K562 (cell line): Measurements from ENCODE around the gene HEY2. TPM values are rescaled to one million over a fixed set of nuclear protein-coding genes. Genes with fewer than 3 reads are reported as not detected.

Source experiments
- ATAC-seq: fragments of 200-7000 bp; cut with Tn5 transposase; 3 replicates; pipeline ENCODE4 v1.9.1; 2020; ENCODE audit warnings: moderate library complexity
- BruUV-seq: library from RNA; stranded (reverse); fragments of 400-500 nt; replicated peaks from 2 replicates; lab custom pipeline; 2021; lab: Mats Ljungman, UMichigan
- CTCF ChIA-PET: fragments of 300-600 bp; formaldehyde crosslinking; extraction: SDS; loops from one replicate; lab custom pipeline; 2021; ENCODE audit warnings: low intra/inter-chr PET ratio; lab: Yijun Ruan, JAX
- POLR2A ChIA-PET: fragments of 300-600, 350-650 bp; sonication (Branson Sonifier 250); formaldehyde crosslinking; extraction: SDS; loops from one replicate; lab custom pipeline; 2021; ENCODE audit warnings: antibody characterized with exemption, inconsistent platforms; lab: Yijun Ruan, JAX
- DNase-seq, 4 experiments: peaks; one replicate each; pipeline versions ENCODE4 v3.0.0 to v3.0.0-alpha.2; 2011 to 2018; ENCODE audit warnings: low spot score in 3 of 4, mixed read lengths in 3 of 4; ENCODE audit errors: extremely low read depth in 1 of 4
- FAIRE-seq: peaks from 2 replicates; lab custom pipeline; 2011; peaks lifted over from hg19 to GRCh38; lab: Jason Lieb, UNC
- H2AFZ ChIP-seq: 2 replicates; pipeline ENCODE4 v1.6.0; 2011; ENCODE audit warnings: low read depth, low read length, control low read depth, inconsistent platforms
- H3K27ac ChIP-seq: fragments of 200-600 bp; 3 replicates; pipeline ENCODE4 v1.8.0; 2011; ENCODE audit warnings: low read depth, mild to moderate bottlenecking, control low read depth, inconsistent platforms, low read length, moderate library complexity, mixed read lengths; ENCODE audit errors: extremely low read depth
- H3K27me3 ChIP-seq, 2 experiments: fragments of 300-600 bp in 1 of 2; 2 replicates in 1 of 2; 3 replicates in 1 of 2; pipeline versions ENCODE4 v1.6.0 to v1.8.0; 2011; ENCODE audit warnings: inconsistent platforms in 2 of 2, low read length in 2 of 2, mild to moderate bottlenecking in 1 of 2, mixed read lengths in 1 of 2, moderate library complexity in 1 of 2; ENCODE audit not compliant: control insufficient read depth in 2 of 2, insufficient read depth in 2 of 2
- H3K36me3 ChIP-seq: fragments of 300-600 bp; 3 replicates; pipeline ENCODE4 v1.8.0; 2011; ENCODE audit warnings: mild to moderate bottlenecking, low read length, inconsistent platforms; ENCODE audit not compliant: control insufficient read depth, insufficient read depth
- H3K4me1 ChIP-seq, 2 experiments: fragments of 200-600 bp in 1 of 2; replicated peaks in 1 of 2; 2 replicates in 1 of 2; 3 replicates in 1 of 2; pipeline versions ENCODE4 v1.5.1 to v1.8.0; 2011; ENCODE audit warnings: inconsistent platforms in 2 of 2, low read length in 2 of 2, mild to moderate bottlenecking in 1 of 2, mixed read lengths in 1 of 2, moderate library complexity in 1 of 2; ENCODE audit not compliant: control insufficient read depth in 2 of 2, insufficient read depth in 2 of 2
- H3K4me2 ChIP-seq: 2 replicates; pipeline ENCODE4 v1.6.1; 2011; ENCODE audit warnings: low read length, control low read depth, inconsistent platforms, mixed read lengths; ENCODE audit not compliant: insufficient read depth
- H3K4me3 ChIP-seq: fragments of 200-600 bp; sonication (generic), shearing (Covaris generic); 2 replicates; pipeline ENCODE4 v1.5.1; 2016; ENCODE audit warnings: control low read depth, inconsistent platforms
- H3K79me2 ChIP-seq: fragments of 200-600 bp; 3 replicates; pipeline ENCODE4 v1.8.0; 2011; ENCODE audit warnings: low read length, inconsistent platforms; ENCODE audit not compliant: control insufficient read depth, insufficient read depth
- H3K9ac ChIP-seq, 2 experiments: 2 replicates each; pipeline versions ENCODE4 v1.6.0 to v1.6.1; 2011; ENCODE audit warnings: low read depth in 2 of 2, low read length in 2 of 2, control low read depth in 1 of 2, inconsistent platforms in 1 of 2, mild to moderate bottlenecking in 1 of 2, mixed read lengths in 1 of 2; ENCODE audit not compliant: insufficient read depth in 1 of 2
- H3K9me1 ChIP-seq: one replicate; pipeline ENCODE4 v1.6.0; 2011; ENCODE audit warnings: inconsistent platforms, mild to moderate bottlenecking, low read length, moderate library complexity; ENCODE audit not compliant: control insufficient read depth, insufficient read depth
- H3K9me3 ChIP-seq: replicated peaks from 2 replicates; pipeline ENCODE4 v1.5.1; 2011; ENCODE audit warnings: low read depth, low read length, inconsistent platforms; ENCODE audit not compliant: control insufficient read depth, insufficient read depth
- H4K20me1 ChIP-seq: replicated peaks from 2 replicates; pipeline ENCODE4 v1.6.1; 2011; ENCODE audit warnings: low read length, inconsistent platforms, mixed read lengths; ENCODE audit not compliant: control insufficient read depth, insufficient read depth
- ARID1B ChIP-seq: fragments of 450-650 bp; IDR thresholded peaks from 2 replicates; pipeline ENCODE4 v1.6.1; 2016; ENCODE audit warnings: antibody characterized with exemption, mild to moderate bottlenecking, inconsistent platforms
- CBX8 ChIP-seq: fragments of 200-600 bp; sonication (generic); IDR thresholded peaks from 2 replicates; pipeline ENCODE4 v1.6.1; 2012; ENCODE audit warnings: borderline replicate concordance, mixed run types, low read depth, mild to moderate bottlenecking, moderate library complexity, mixed read lengths, low read length, control low read depth, inconsistent platforms; ENCODE audit not compliant: poor library complexity, severe bottlenecking; ENCODE audit errors: extremely low read depth
- DIDO1 ChIP-seq: fragments of 450-650 bp; IDR thresholded peaks from 2 replicates; pipeline ENCODE4 v1.6.1; 2016; ENCODE audit warnings: low read depth, missing biosample characterization, missing genetic modification characterization
- FOXA1 ChIP-seq: fragments of 450-650 bp; IDR thresholded peaks from 2 replicates; pipeline ENCODE4 v1.6.1; 2016; ENCODE audit warnings: mild to moderate bottlenecking, borderline replicate concordance
- FOXA3 ChIP-seq, 2 experiments: fragments of 450-650 bp in 1 of 2; sonication (generic) in 1 of 2; formaldehyde crosslinking; IDR thresholded peaks in 1 of 2; conservative IDR thresholded peaks in 1 of 2; 2 replicates each; pipeline versions ENCODE4 v1.4.0 to v1.8.0; 2020 to 2022; ENCODE audit warnings: mild to moderate bottlenecking in 2 of 2, missing genetic modification reagents in 1 of 2
- HES1 ChIP-seq: fragments of 450-650 bp; IDR thresholded peaks from 2 replicates; pipeline ENCODE4 v1.6.1; 2016; ENCODE audit warnings: low read depth, mild to moderate bottlenecking, moderate library complexity
- HINFP ChIP-seq: fragments of 450-650 bp; conservative IDR thresholded peaks from 2 replicates; pipeline ENCODE4 v1.6.1; 2016; ENCODE audit warnings: missing genetic modification characterization, low read depth, mild to moderate bottlenecking, control low read depth, missing compliant biosample characterization
- HIVEP1 ChIP-seq: fragments of 250-450 bp; sonication (Bioruptor Pico); IDR thresholded peaks from 2 replicates; pipeline ENCODE4 v1.4.0; 2020; ENCODE audit warnings: mild to moderate bottlenecking
- HMGN3 ChIP-seq: IDR thresholded peaks from 2 replicates; pipeline ENCODE4 v1.6.1; 2011; ENCODE audit warnings: borderline replicate concordance, low read depth, mild to moderate bottlenecking, mixed read lengths, low read length; ENCODE audit not compliant: insufficient read length; ENCODE audit errors: extremely low read depth
- MIER1 ChIP-seq: fragments of 450-650 bp; IDR thresholded peaks from 2 replicates; pipeline ENCODE4 v1.6.1; 2016; ENCODE audit warnings: antibody characterized with exemption, mild to moderate bottlenecking, low read depth
- NUFIP1 ChIP-seq: fragments of 450-650 bp; IDR thresholded peaks from 2 replicates; pipeline ENCODE4 v1.6.1; 2018; ENCODE audit not compliant: partially characterized antibody
- POLR3A ChIP-seq: IDR thresholded peaks from 2 replicates; pipeline ENCODE4 v1.6.1; 2011; ENCODE audit warnings: borderline replicate concordance, mild to moderate bottlenecking, moderate library complexity; ENCODE audit not compliant: insufficient read length, insufficient read depth; ENCODE audit errors: extremely low read depth
- RBM39 ChIP-seq: fragments of 200-400 bp; formaldehyde crosslinking; optimal IDR thresholded peaks from 2 replicates; pipeline ENCODE3; 2018; ENCODE audit warnings: low read depth, low read length
- RFX1 ChIP-seq: fragments of 450-650 bp; IDR thresholded peaks from 2 replicates; pipeline ENCODE4 v1.6.1; 2016; ENCODE audit warnings: mild to moderate bottlenecking, moderate library complexity
- SMARCE1 ChIP-seq: fragments of 450-650 bp; IDR thresholded peaks from 2 replicates; pipeline ENCODE4 v1.7.1; 2016; ENCODE audit warnings: mild to moderate bottlenecking
- SOX6 ChIP-seq: fragments of 450-650 bp; IDR thresholded peaks from 2 replicates; pipeline ENCODE4 v1.6.1; 2014; ENCODE audit warnings: mild to moderate bottlenecking
- TAL1 ChIP-seq: fragments of 450-650 bp; IDR thresholded peaks from 2 replicates; pipeline ENCODE4 v1.6.1; 2016; ENCODE audit warnings: mild to moderate bottlenecking
- TRIM28 ChIP-seq: fragments of 450-650 bp; IDR thresholded peaks from 2 replicates; pipeline ENCODE4 v1.6.1; 2017
- ZNF239 ChIP-seq: fragments of 250-450 bp; sonication (Bioruptor Pico); IDR thresholded peaks from 2 replicates; pipeline ENCODE4 v1.4.0; 2020; ENCODE audit warnings: mild to moderate bottlenecking
- WGBS: fragments of 100-300 bp; shearing (Covaris generic); methylation state at CpG from one replicate; pipeline ENCODE4 v1.1.6; 2016; ENCODE audit warnings: low coverage, mixed read lengths; ENCODE audit not compliant: insufficient coverage; ENCODE audit errors: missing lambda C conversion rate; 5-methylcytosine and 5-hydroxymethylcytosine counted together
- in situ Hi-C: fragments of 300-500 bp; cut with MboI; formaldehyde crosslinking; loops from 4 replicates; pipeline ENCODE4 v1.15.0; 2018; ENCODE audit warnings: inconsistent platforms, mixed read lengths
- intact Hi-C: fragments of 100-400 bp; cut with micrococcal nuclease; formaldehyde crosslinking; loops from 2 replicates; pipeline ENCODE4 v1.14.2; 2022
- polyA plus RNA-seq, 8 experiments: library from polyadenylated mRNA; depleted of rRNA in 4 of 8; stranded (reverse) in 5 of 8; unstranded in 3 of 8; fragments of >200 nt; fragmentation: Nextera tagmentation in 2 of 8; fragmentation: Illumina TruSeq in 1 of 8; extraction: Ambion mirVana in 2 of 8; extraction: Trizol in 1 of 8; gene quantifications; 2 replicates each; pipeline versions ENCODE4 v1.2.1 to v1.2.3, GENCODE V29; 2011 to 2014; ENCODE audit warnings: inconsistent platforms in 1 of 8, missing spikeins in 1 of 8
- total RNA-seq, 7 experiments: library from RNA; depleted of rRNA in 6 of 7; stranded (reverse); fragments of >200 nt in 6 of 7; fragmentation: Illumina TruSeq in 2 of 7; extraction: Trizol in 2 of 7; gene quantifications; 2 replicates each; pipeline versions ENCODE4 v1.2.1 to v1.2.3, GENCODE V29; 2011 to 2021; ENCODE audit warnings: low replicate concordance in 1 of 7

The HEY2 gene
- total and polyA plus RNA-seq, 9 of the 15 experiments (the other 6 are each of a cell fraction or from before 2014, with no cell fraction given), result 0.03 to 0.07 (median 0.06) TPM; not detected in 5

- no peaks in the 10 kb centered on the region for H3K79me2 ChIP-seq
- intact Hi-C loops (no loop called here), in situ Hi-C loops (no loop called here)
- no peak overlapping the region for H3K4me3 ChIP-seq
- FAIRE-seq (no peak), DNase-seq (no peak), ATAC-seq (no peak)
- no peaks in the 10 kb centered on the region for H4K20me1 ChIP-seq
- no peaks in the 10 kb centered on the region for H3K9me3 ChIP-seq
- no peak overlapping the region for H3K9ac ChIP-seq
- CTCF ChIA-PET, result no interaction called here
- H3K4me1 ChIP-seq, result peaks cover 0 to 3% of the 10 kb centered on the region in 2 experiments; a peak in 4 of 5 replicates
- POLR2A ChIA-PET, result interaction anchor here (0.6 to 1.2 kb wide), 3 partner anchors 11 to 326 kb away, joined by 3 to 4 read pairs (median 3); no protein-coding TSS in a partner anchor
- peaks cover 20 to 26% of the 10 kb centered on the region in 2 experiments for H3K27me3 ChIP-seq
- no peak overlapping the region for H3K27ac ChIP-seq
- H2AFZ ChIP-seq, result no peak overlapping the region
- H3K4me2 ChIP-seq, result no peak overlapping the region
- no TSS peak for BruUV-seq
- TF ChIP-seq CBX8, result no peak
- peak; percentile 58; the same call in 1 of the 2 replicates for TF ChIP-seq HES1
- TF ChIP-seq HINFP (tag), result no peak
- peak; percentile 57; the same call in 1 of the 2 replicates for TF ChIP-seq ARID1B
- peak in 1 of 2 experiments; percentile 94; a peak in 2 of 4 replicates for TF ChIP-seq FOXA3 (CRISPR knock-in tag; conservative IDR thresholded peaks at IDR 0.05 in 1 of 2, IDR thresholded peaks at IDR 0.05 in 1 of 2)
- peak; percentile 61; the same call in 1 of the 2 replicates for TF ChIP-seq FOXA1
- TF ChIP-seq RBM39, result no peak
- no peak for TF ChIP-seq POLR3A
- no peak for TF ChIP-seq MIER1
- no peak for TF ChIP-seq HIVEP1 (CRISPR knock-in tag)
- TF ChIP-seq TAL1, result peak; percentile 36; the same call in 1 of the 2 replicates
- TF ChIP-seq ZNF239, result no peak
- TF ChIP-seq SOX6, result peak; percentile 50; the same call in 1 of the 2 replicates
- no peak for TF ChIP-seq HMGN3
- TF ChIP-seq NUFIP1, result no peak
- no peak for TF ChIP-seq DIDO1
- TF ChIP-seq TRIM28, result no peak
- peak; percentile 22; the same call in 1 of the 2 replicates for TF ChIP-seq SMARCE1
- TF ChIP-seq RFX1, result no peak
- no peaks in the 10 kb centered on the region for H3K36me3 ChIP-seq
- H3K9me1 ChIP-seq, result no peaks in the 10 kb centered on the region
- WGBS, result 1% methylated on average over 5 of the region's 5 CpGs
These were observed 6.8 kb upstream of the HEY2 start for GRCh38 chr6:125742464-125743120.
